Fibroblast of lung (primary cell): ENCODE results near the gene SPOCK3. TPM values are rescaled to one million over a fixed set of nuclear protein-coding genes. Genes with fewer than 3 reads are reported as not detected.

Experiments
- DNase-seq, 2 donors: peaks; one replicate each; pipeline versions ENCODE4 v3.0.0 to v3.0.0-alpha.2; 2010; ENCODE audit warnings: low read depth in 2 of 2
- H2AFZ ChIP-seq: 2 replicates; pipeline ENCODE4 v1.5.1; 2012; ENCODE audit warnings: low read length, control low read depth, inconsistent platforms
- H3K27ac ChIP-seq: 2 replicates; pipeline ENCODE4 v1.5.1; 2011; ENCODE audit warnings: low read length, control low read depth; ENCODE audit not compliant: insufficient read depth
- H3K27me3 ChIP-seq: 2 replicates; pipeline ENCODE4 v1.5.1; 2011; ENCODE audit warnings: mild to moderate bottlenecking, low read length; ENCODE audit not compliant: control insufficient read depth, insufficient read depth
- H3K36me3 ChIP-seq: 2 replicates; pipeline ENCODE4 v1.5.1; 2011; ENCODE audit warnings: low read length; ENCODE audit not compliant: control insufficient read depth, insufficient read depth
- H3K4me1 ChIP-seq: 2 replicates; pipeline ENCODE4 v1.5.1; 2011; ENCODE audit warnings: low read length; ENCODE audit not compliant: control insufficient read depth, insufficient read depth; ENCODE audit errors: extremely low read depth
- H3K4me2 ChIP-seq: 2 replicates; pipeline ENCODE4 v1.5.1; 2011; ENCODE audit warnings: low read length, control low read depth; ENCODE audit not compliant: insufficient read depth; ENCODE audit errors: extremely low read depth
- H3K4me3 ChIP-seq, 4 experiments: fragments of 200-600 bp in 1 of 4; sonication (generic) in 1 of 4; replicated peaks in 1 of 4; 2 replicates each; pipeline ENCODE4 v1.5.1; 2011 to 2016; ENCODE audit warnings: low read length in 4 of 4, low read depth in 3 of 4, mild to moderate bottlenecking in 3 of 4, control low read depth in 2 of 4, inconsistent platforms in 1 of 4, mixed read lengths in 1 of 4; ENCODE audit not compliant: insufficient read depth in 1 of 4; ENCODE audit errors: control extremely low read depth in 1 of 4
- H3K79me2 ChIP-seq: 2 replicates; pipeline ENCODE4 v1.5.1; 2012; ENCODE audit warnings: mild to moderate bottlenecking, low read length, inconsistent platforms; ENCODE audit not compliant: control insufficient read depth, insufficient read depth
- H3K9ac ChIP-seq: 2 replicates; pipeline ENCODE4 v1.5.1; 2011; ENCODE audit warnings: mild to moderate bottlenecking, low read length, control low read depth; ENCODE audit not compliant: insufficient read depth
- H3K9me3 ChIP-seq: 2 replicates; pipeline ENCODE4 v1.5.1; 2012; ENCODE audit warnings: low read depth, low read length; ENCODE audit not compliant: control insufficient read depth, insufficient read depth
- H4K20me1 ChIP-seq: 2 replicates; pipeline ENCODE4 v1.5.1; 2011; ENCODE audit warnings: low read length; ENCODE audit not compliant: control insufficient read depth, insufficient read depth; ENCODE audit errors: extremely low read depth
- CTCF ChIP-seq, 2 donors: IDR thresholded peaks in 1 of 2; conservative IDR thresholded peaks in 1 of 2; 1 replicate in 1 of 2; 2 replicates in 1 of 2; pipeline ENCODE4 v1.5.1; 2011 to 2012; ENCODE audit warnings: low read length in 2 of 2, control low read depth in 1 of 2, inconsistent platforms in 1 of 2, low read depth in 1 of 2, mild to moderate bottlenecking in 1 of 2
- EZH2 ChIP-seq: IDR thresholded peaks from 2 replicates; pipeline ENCODE4 v1.5.1; 2012; ENCODE audit warnings: low read length, control low read depth, mild to moderate bottlenecking; ENCODE audit errors: missing control alignments
- polyA plus RNA-seq, 2 donors: library from polyadenylated mRNA; depleted of rRNA in 1 of 2; stranded (reverse) in 1 of 2; unstranded in 1 of 2; fragments of >200 nt; gene quantifications; 2 replicates each; pipeline ENCODE4 v1.2.1, GENCODE V29; 2011 to 2012; ENCODE audit warnings: missing spikeins in 1 of 2
- total RNA-seq: library from RNA; depleted of rRNA; stranded (reverse); fragments of >200 nt; gene quantifications from 2 replicates; pipeline ENCODE4 v1.2.1, GENCODE V29; 2014

SPOCK3 gene
- total and polyA plus RNA-seq, 2 donors (not counting 1 experiment from before 2014, with no cell fraction given) = under 0.01 to 0.08 TPM

- Histone ChIP-seq H3K4me3 (no peak overlapping the region), H3K27ac (no peak overlapping the region), H3K9ac (no peak overlapping the region), H4K20me1 (no peaks in the 10 kb centered on the region), H3K79me2 (no peaks in the 10 kb centered on the region), H3K9me3 (no peaks in the 10 kb centered on the region), H2AFZ (no peak overlapping the region), H3K4me2 (no peak overlapping the region), H3K36me3 (no peaks in the 10 kb centered on the region), H3K27me3 (no peaks in the 10 kb centered on the region), H3K4me1 (no peaks in the 10 kb centered on the region)
- TF ChIP-seq CTCF (conservative IDR thresholded peaks at IDR 0.05 in 1 of 2, IDR thresholded peaks at IDR 0.05 in 1 of 2; ENCODE audit: low read depth in 1 of 2, low read length in 2 of 2) (no peak), EZH2 (no peak)
- no peak for DNase-seq
Measured at GRCh38 chr4:167129146-167129545, 105.1 kb downstream of the SPOCK3 start.

- Histone ChIP-seq H2AFZ (no peak overlapping the region), H3K27me3 (no peaks in the 10 kb centered on the region), H3K4me2 (no peak overlapping the region), H3K36me3 (no peaks in the 10 kb centered on the region), H3K27ac (no peak overlapping the region), H4K20me1 (no peaks in the 10 kb centered on the region), H3K9me3 (no peaks in the 10 kb centered on the region), H3K79me2 (no peaks in the 10 kb centered on the region), H3K9ac (no peak overlapping the region), H3K4me1 (no peaks in the 10 kb centered on the region), H3K4me3 (no peak overlapping the region)
- DNase-seq = no peak
- TF ChIP-seq CTCF (conservative IDR thresholded peaks at IDR 0.05 in 1 of 2, IDR thresholded peaks at IDR 0.05 in 1 of 2; ENCODE audit: low read depth in 1 of 2, low read length in 2 of 2) = no peak
- TF ChIP-seq EZH2 = no peak
Measured at GRCh38 chr4:167119392-167119791, 114.9 kb downstream of the SPOCK3 start.

- H3K36me3 ChIP-seq = no peaks in the 10 kb centered on the region
Measured at GRCh38 chr4:167117273-167117672, 117.0 kb downstream of the SPOCK3 start.

More at GRCh38 chr4:167117273-167117672, 117.0 kb downstream of the SPOCK3 start:
- Histone ChIP-seq H3K4me2 (no peak overlapping the region), H3K9me3 (no peaks in the 10 kb centered on the region), H3K27me3 (no peaks in the 10 kb centered on the region), H3K27ac (no peak overlapping the region), H3K9ac (no peak overlapping the region), H3K79me2 (no peaks in the 10 kb centered on the region), H2AFZ (no peak overlapping the region), H3K4me3 (no peak overlapping the region), H4K20me1 (no peaks in the 10 kb centered on the region), H3K4me1 (no peaks in the 10 kb centered on the region)
- TF ChIP-seq EZH2 (no peak), CTCF (conservative IDR thresholded peaks at IDR 0.05 in 1 of 2, IDR thresholded peaks at IDR 0.05 in 1 of 2; ENCODE audit: low read depth in 1 of 2, low read length in 2 of 2) (no peak)
- DNase-seq = no peak
